Astrocyte (in vitro differentiated cells and primary cell): ENCODE data around the gene PLEKHA7. TPM values are rescaled to one million over a fixed set of nuclear protein-coding genes. Genes with fewer than 3 reads are reported as not detected.
A peak's percentile ranks its signal among the peaks of the same experiment; 100 is the strongest.

ENCODE experiments used
- DNase-seq: peaks from one replicate; pipeline ENCODE4 v3.0.0-alpha.2; 2010; ENCODE audit warnings: low read depth
- FAIRE-seq: peaks from 2 replicates; lab custom pipeline; 2011; peaks lifted over from hg19 to GRCh38; lab: Jason Lieb, UNC
- H2AFZ ChIP-seq: 2 replicates; pipeline ENCODE4 v1.6.0; 2012; ENCODE audit warnings: low read depth, low read length, inconsistent platforms
- H3K27ac ChIP-seq: 2 replicates; pipeline ENCODE4 v1.5.1; 2011; ENCODE audit warnings: low read depth, low read length, inconsistent platforms
- H3K27me3 ChIP-seq: 2 replicates; pipeline ENCODE4 v1.6.0; 2011; ENCODE audit warnings: low read length, inconsistent platforms; ENCODE audit not compliant: insufficient read depth
- H3K36me3 ChIP-seq: 2 replicates; pipeline ENCODE4 v1.5.1; 2011; ENCODE audit warnings: low read length, inconsistent platforms; ENCODE audit not compliant: insufficient read depth
- H3K4me1 ChIP-seq: 2 replicates; pipeline ENCODE4 v1.5.1; 2011; ENCODE audit warnings: low read length, inconsistent platforms; ENCODE audit not compliant: insufficient read depth
- H3K4me2 ChIP-seq: 2 replicates; pipeline ENCODE4 v1.6.0; 2012; ENCODE audit warnings: low read length, inconsistent platforms
- H3K4me3 ChIP-seq: 2 replicates; pipeline ENCODE4 v1.5.1; 2011; ENCODE audit warnings: low read depth, mild to moderate bottlenecking, low read length, inconsistent platforms; ENCODE audit not compliant: insufficient read depth
- H3K79me2 ChIP-seq: 2 replicates; pipeline ENCODE4 v1.6.0; 2012; ENCODE audit warnings: mild to moderate bottlenecking, low read length, inconsistent platforms; ENCODE audit not compliant: insufficient read depth
- H3K9ac ChIP-seq: 2 replicates; pipeline ENCODE4 v1.6.0; 2012; ENCODE audit warnings: mild to moderate bottlenecking, low read length, inconsistent platforms
- H3K9me3 ChIP-seq: 2 replicates; pipeline ENCODE4 v1.5.1; 2012; ENCODE audit warnings: low read depth, mild to moderate bottlenecking, low read length, inconsistent platforms; ENCODE audit not compliant: insufficient read depth
- H4K20me1 ChIP-seq: 2 replicates; pipeline ENCODE4 v1.6.0; 2012; ENCODE audit warnings: low read length, inconsistent platforms; ENCODE audit not compliant: insufficient read depth
- H3K27ac Mint-ChIP-seq: one replicate; pipeline ENCODE4 v1.8.0; 2021; ENCODE audit warnings: mild to moderate bottlenecking, mixed read lengths; ENCODE audit not compliant: unreplicated experiment
- H3K27me3 Mint-ChIP-seq: one replicate; pipeline ENCODE4 v1.8.0; 2021; ENCODE audit warnings: low read depth, mixed read lengths; ENCODE audit not compliant: unreplicated experiment
- H3K36me3 Mint-ChIP-seq: one replicate; pipeline ENCODE4 v1.8.0; 2021; ENCODE audit warnings: low read depth, mixed read lengths; ENCODE audit not compliant: unreplicated experiment
- H3K4me1 Mint-ChIP-seq: one replicate; pipeline ENCODE4 v1.8.0; 2021; ENCODE audit warnings: low read depth, mixed read lengths; ENCODE audit not compliant: unreplicated experiment
- H3K4me3 Mint-ChIP-seq: one replicate; pipeline ENCODE4 v1.8.0; 2021; ENCODE audit warnings: mild to moderate bottlenecking, moderate library complexity, mixed read lengths; ENCODE audit not compliant: unreplicated experiment
- H3K9me3 Mint-ChIP-seq: one replicate; pipeline ENCODE4 v1.8.0; 2021; ENCODE audit warnings: mild to moderate bottlenecking, mixed read lengths; ENCODE audit not compliant: unreplicated experiment
- CTCF ChIP-seq: IDR thresholded peaks from 2 replicates; pipeline ENCODE4 v1.5.1; 2011; ENCODE audit warnings: low read depth, mild to moderate bottlenecking, inconsistent platforms, low read length, moderate library complexity; ENCODE audit not compliant: insufficient read depth
- EZH2 ChIP-seq: IDR thresholded peaks from 2 replicates; pipeline ENCODE4 v1.6.1; 2012; ENCODE audit warnings: mild to moderate bottlenecking, low read length, inconsistent platforms; ENCODE audit not compliant: insufficient read depth
- total RNA-seq: library from RNA; stranded (reverse); gene quantifications from 2 replicates; pipeline ENCODE4 v1.2.1, GENCODE V29; 2021

PLEKHA7 gene
- total RNA-seq, 1 donor from 2014 or later, result 5.7 TPM

- Histone ChIP-seq H4K20me1 (no peaks in the 10 kb centered on the region), H3K4me1 (no peaks in the 10 kb centered on the region), H3K27ac (no peak overlapping the region), H3K9me3 (no peaks in the 10 kb centered on the region), H3K79me2 (no peaks in the 10 kb centered on the region), H3K4me2 (no peak overlapping the region), H2AFZ (no peak overlapping the region), H3K4me3 (no peak overlapping the region), H3K27me3 (no peaks in the 10 kb centered on the region), H3K9ac (no peak overlapping the region), H3K36me3 (no peaks in the 10 kb centered on the region)
- Mint-ChIP-seq H3K27me3 (peaks cover 7% of the 10 kb centered on the region), H3K9me3 (no peaks in the 10 kb centered on the region), H3K4me1 (peaks cover under 1% of the 10 kb centered on the region), H3K36me3 (no peaks in the 10 kb centered on the region), H3K4me3 (no peak overlapping the region), H3K27ac (peak overlapping the region; percentile 69)
- TF ChIP-seq EZH2 (no peak), CTCF (no peak)
- FAIRE-seq, result no peak
- no peak for DNase-seq
Measured at GRCh38 chr11:16992846-16993245, 21.4 kb downstream of the PLEKHA7 start.

- DNase-seq, result no peak
- Mint-ChIP-seq H3K27me3 (peaks cover 5% of the 10 kb centered on the region), H3K4me1 (peaks cover 14% of the 10 kb centered on the region), H3K4me3 (no peak overlapping the region), H3K9me3 (no peaks in the 10 kb centered on the region), H3K36me3 (no peaks in the 10 kb centered on the region), H3K27ac (no peak overlapping the region)
- no peak overlapping the region for H3K27ac ChIP-seq
- no peak overlapping the region for H3K9ac ChIP-seq
- H3K27me3 ChIP-seq, result peaks cover 3% of the 10 kb centered on the region
- no peaks in the 10 kb centered on the region for H3K36me3 ChIP-seq
- no peak for TF ChIP-seq CTCF
- no peak for TF ChIP-seq EZH2
- no peak overlapping the region for H2AFZ ChIP-seq
- no peak overlapping the region for H3K4me2 ChIP-seq
- H3K4me1 ChIP-seq, result no peaks in the 10 kb centered on the region
- no peaks in the 10 kb centered on the region for H4K20me1 ChIP-seq
- no peaks in the 10 kb centered on the region for H3K79me2 ChIP-seq
- H3K4me3 ChIP-seq, result no peak overlapping the region
- H3K9me3 ChIP-seq, result no peaks in the 10 kb centered on the region
- FAIRE-seq, result no peak
Measured at GRCh38 chr11:16989554-16989953, 24.7 kb downstream of the PLEKHA7 start.

GRCh38 chr11:16987205-16987568 is 27.0 kb downstream of the PLEKHA7 start:
- Mint-ChIP-seq H3K4me1 (peaks cover 22% of the 10 kb centered on the region), H3K9me3 (peaks cover 1% of the 10 kb centered on the region), H3K27ac (no peak overlapping the region), H3K27me3 (peaks cover 3% of the 10 kb centered on the region), H3K4me3 (no peak overlapping the region), H3K36me3 (no peaks in the 10 kb centered on the region)
- Histone ChIP-seq H3K27me3 (peaks cover 3% of the 10 kb centered on the region), H3K4me3 (no peak overlapping the region), H3K9ac (no peak overlapping the region), H3K4me1 (peaks cover 2% of the 10 kb centered on the region), H2AFZ (no peak overlapping the region), H3K36me3 (no peaks in the 10 kb centered on the region), H3K9me3 (no peaks in the 10 kb centered on the region), H3K79me2 (no peaks in the 10 kb centered on the region), H3K27ac (no peak overlapping the region), H4K20me1 (no peaks in the 10 kb centered on the region), H3K4me2 (no peak overlapping the region)
- no peak for DNase-seq
- FAIRE-seq, result no peak
- no peak for TF ChIP-seq CTCF
- no peak for TF ChIP-seq EZH2
